K562 (cell line): ENCODE measurements around the gene EOMES. TPM values are rescaled to one million over a fixed set of nuclear protein-coding genes. Genes with fewer than 3 reads are reported as not detected.

Experiments used
- ATF1 ChIP-seq, 2 experiments: fragments of 450-650 bp in 1 of 2; IDR thresholded peaks; 2 replicates each; pipeline ENCODE4 v1.6.1; 2016; ENCODE audit warnings: missing compliant biosample characterization in 1 of 2, missing genetic modification characterization in 1 of 2
- ATF7 ChIP-seq: fragments of 450-650 bp; IDR thresholded peaks from 2 replicates; pipeline ENCODE4 v1.7.1; 2014; ENCODE audit warnings: mild to moderate bottlenecking, moderate library complexity
- CHD4 ChIP-seq: fragments of 200-600 bp; sonication (generic); IDR thresholded peaks from 3 replicates; pipeline ENCODE4 v1.6.1; 2012; ENCODE audit warnings: low read depth, mild to moderate bottlenecking, mixed read lengths, low read length, inconsistent platforms; ENCODE audit not compliant: insufficient read depth, insufficient replicate concordance, poor library complexity, severe bottlenecking
- DACH1 ChIP-seq: fragments of 450-650 bp; IDR thresholded peaks from 2 replicates; pipeline ENCODE4 v1.6.1; 2018; ENCODE audit not compliant: partially characterized antibody
- ESRRA ChIP-seq: fragments of 450-650 bp; IDR thresholded peaks from 2 replicates; pipeline ENCODE4 v1.6.1; 2014; ENCODE audit warnings: low read depth, mild to moderate bottlenecking, moderate library complexity, borderline replicate concordance
- HDAC2 ChIP-seq: fragments of 450-650 bp; IDR thresholded peaks from 2 replicates; pipeline ENCODE4 v1.6.1; 2016; ENCODE audit warnings: mild to moderate bottlenecking
- MTA1 ChIP-seq: fragments of 450-650 bp; IDR thresholded peaks from 2 replicates; pipeline ENCODE4 v1.6.1; 2017; ENCODE audit warnings: borderline replicate concordance
- NONO ChIP-seq, 2 experiments: fragments of 200-400 bp in 1 of 2; fragments of 450-650 bp in 1 of 2; formaldehyde crosslinking in 1 of 2; IDR thresholded peaks; 2 replicates each; pipeline ENCODE4 v1.6.1; 2017; ENCODE audit warnings: low read depth in 2 of 2, mild to moderate bottlenecking in 2 of 2, moderate library complexity in 2 of 2, low read length in 1 of 2
- RUNX1 ChIP-seq: sonication (generic); IDR thresholded peaks from 2 replicates; pipeline ENCODE4 v1.6.1; 2016; ENCODE audit warnings: antibody characterized with exemption, low read depth
- TFAM ChIP-seq: fragments of 250-450 bp; sonication (Bioruptor Pico); conservative IDR thresholded peaks from 2 replicates; pipeline ENCODE4 v1.5.0; 2021; ENCODE audit warnings: mild to moderate bottlenecking, moderate library complexity
- TOE1 ChIP-seq, 2 experiments: fragments of 450-650 bp in 1 of 2; sonication (generic) in 1 of 2; formaldehyde crosslinking in 1 of 2; IDR thresholded peaks; 2 replicates each; pipeline versions ENCODE4 v1.7.1 to v1.8.0; 2016 to 2022; ENCODE audit warnings: borderline replicate concordance in 2 of 2, mild to moderate bottlenecking in 2 of 2, antibody characterized with exemption in 1 of 2, inconsistent platforms in 1 of 2, low read depth in 1 of 2, missing genetic modification reagents in 1 of 2, moderate library complexity in 1 of 2
- ZNF197 ChIP-seq: fragments of 200-800 bp; sonication (Bioruptor generic); IDR thresholded peaks from 2 replicates; pipeline ENCODE4 v1.6.1; 2016; ENCODE audit warnings: low read depth, missing genetic modification characterization, missing compliant biosample characterization
- ZNF3 ChIP-seq: fragments of 250-450 bp; sonication (Bioruptor Pico); IDR thresholded peaks from 2 replicates; pipeline ENCODE4 v1.5.0; 2021; ENCODE audit warnings: mild to moderate bottlenecking, moderate library complexity
- ZNF41 ChIP-seq: fragments of 250-450 bp; sonication (Bioruptor Pico); conservative IDR thresholded peaks from 2 replicates; pipeline ENCODE4 v1.4.0; 2020; ENCODE audit warnings: mild to moderate bottlenecking
- ZNF445 ChIP-seq: fragments of 250-450 bp; sonication (Bioruptor Pico); IDR thresholded peaks from 2 replicates; pipeline ENCODE4 v1.4.0; 2020; ENCODE audit warnings: low read depth, mild to moderate bottlenecking, moderate library complexity
- polyA plus RNA-seq, 8 experiments: library from polyadenylated mRNA; depleted of rRNA in 4 of 8; stranded (reverse) in 5 of 8; unstranded in 3 of 8; fragments of >200 nt; fragmentation: Nextera tagmentation in 2 of 8; fragmentation: Illumina TruSeq in 1 of 8; extraction: Ambion mirVana in 2 of 8; extraction: Trizol in 1 of 8; gene quantifications; 2 replicates each; pipeline versions ENCODE4 v1.2.1 to v1.2.3, GENCODE V29; 2011 to 2014; ENCODE audit warnings: inconsistent platforms in 1 of 8, missing spikeins in 1 of 8
- total RNA-seq, 7 experiments: library from RNA; depleted of rRNA in 6 of 7; stranded (reverse); fragments of >200 nt in 6 of 7; fragmentation: Illumina TruSeq in 2 of 7; extraction: Trizol in 2 of 7; gene quantifications; 2 replicates each; pipeline versions ENCODE4 v1.2.1 to v1.2.3, GENCODE V29; 2011 to 2021; ENCODE audit warnings: low replicate concordance in 1 of 7
- TF ChIP-seq, protein P1 (sequence below): fragments of 250-450 bp; sonication (Bioruptor Pico); IDR thresholded peaks from 2 replicates; pipeline ENCODE4 v1.9.0; 2021; ENCODE audit warnings: mild to moderate bottlenecking, inconsistent platforms
- TF ChIP-seq, protein P2 (sequence below), 2 experiments: fragments of 450-650 bp in 1 of 2; sonication (generic) in 1 of 2; formaldehyde crosslinking in 1 of 2; IDR thresholded peaks in 1 of 2; conservative IDR thresholded peaks in 1 of 2; 2 replicates each; pipeline versions ENCODE4 v1.6.1 to v1.8.1; 2016 to 2023; ENCODE audit warnings: mild to moderate bottlenecking in 2 of 2, moderate library complexity in 2 of 2, inconsistent platforms in 1 of 2, missing genetic modification reagents in 1 of 2

EOMES gene
- total and polyA plus RNA-seq, 9 of the 15 experiments (the other 6 are each of a cell fraction or from before 2014, with no cell fraction given), result 0.07 TPM; not detected in 8

DNA sequence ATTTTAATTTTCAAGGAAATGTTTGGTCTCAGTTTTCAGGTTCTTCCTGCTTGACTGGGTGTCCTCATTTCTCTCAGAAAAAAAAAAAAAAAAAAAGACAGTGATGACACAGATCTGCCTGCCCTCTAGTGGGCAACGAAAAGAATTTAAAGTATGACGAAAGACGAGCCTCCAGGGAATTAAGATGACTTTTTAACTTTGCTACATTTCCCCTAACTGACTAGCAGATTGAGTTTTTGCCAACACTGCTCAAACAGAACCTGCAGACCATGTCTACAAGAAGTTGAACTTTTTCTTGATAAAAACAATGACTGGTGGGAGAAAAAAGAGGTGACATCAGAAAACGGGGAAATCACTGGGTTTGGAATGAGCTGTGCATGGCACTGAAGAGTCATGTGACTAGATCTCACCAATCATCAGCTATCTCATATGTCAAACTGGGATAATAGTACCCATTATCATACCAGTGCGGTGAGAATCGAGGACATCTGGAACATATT lies 40.8 kb downstream of the EOMES start (continued):
- TF ChIP-seq ZNF197 (CRISPR knock-in tag) (no peak), HDAC2 (no peak), ATF7 (0 out of 2 replicates have a peak, but pooled peaks have one; percentile 12), NONO (IDR thresholded peaks at IDR 0.05; ENCODE audit: low read depth in 2 of 2, low read length in 1 of 2) (no peak), ZNF445 (CRISPR knock-in tag) (no peak), CHD4 (no peak), TOE1 (IDR thresholded peaks at IDR 0.05; ENCODE audit: borderline replicate concordance) (peak; percentile 81; the same call in 1 of the 2 replicates), TOE1 (CRISPR knock-in tag; IDR thresholded peaks at IDR 0.05; ENCODE audit: borderline replicate concordance, low read depth) (no peak), MTA1 (no peak), ATF1 (CRISPR knock-in tag; IDR thresholded peaks at IDR 0.05) (no peak), ATF1 (tag; IDR thresholded peaks at IDR 0.05) (peak; percentile 78), ZNF3 (no peak), ZNF41 (CRISPR knock-in tag) (no peak), DACH1 (no peak), ESRRA (no peak), TFAM (CRISPR knock-in tag) (no peak), RUNX1 (no peak)
- TF ChIP-seq, protein P1, sequence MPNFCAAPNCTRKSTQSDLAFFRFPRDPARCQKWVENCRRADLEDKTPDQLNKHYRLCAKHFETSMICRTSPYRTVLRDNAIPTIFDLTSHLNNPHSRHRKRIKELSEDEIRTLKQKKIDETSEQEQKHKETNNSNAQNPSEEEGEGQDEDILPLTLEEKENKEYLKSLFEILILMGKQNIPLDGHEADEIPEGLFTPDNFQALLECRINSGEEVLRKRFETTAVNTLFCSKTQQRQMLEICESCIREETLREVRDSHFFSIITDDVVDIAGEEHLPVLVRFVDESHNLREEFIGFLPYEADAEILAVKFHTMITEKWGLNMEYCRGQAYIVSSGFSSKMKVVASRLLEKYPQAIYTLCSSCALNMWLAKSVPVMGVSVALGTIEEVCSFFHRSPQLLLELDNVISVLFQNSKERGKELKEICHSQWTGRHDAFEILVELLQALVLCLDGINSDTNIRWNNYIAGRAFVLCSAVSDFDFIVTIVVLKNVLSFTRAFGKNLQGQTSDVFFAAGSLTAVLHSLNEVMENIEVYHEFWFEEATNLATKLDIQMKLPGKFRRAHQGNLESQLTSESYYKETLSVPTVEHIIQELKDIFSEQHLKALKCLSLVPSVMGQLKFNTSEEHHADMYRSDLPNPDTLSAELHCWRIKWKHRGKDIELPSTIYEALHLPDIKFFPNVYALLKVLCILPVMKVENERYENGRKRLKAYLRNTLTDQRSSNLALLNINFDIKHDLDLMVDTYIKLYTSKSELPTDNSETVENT (CRISPR knock-in tag), result no peak
- TF ChIP-seq, protein P2, sequence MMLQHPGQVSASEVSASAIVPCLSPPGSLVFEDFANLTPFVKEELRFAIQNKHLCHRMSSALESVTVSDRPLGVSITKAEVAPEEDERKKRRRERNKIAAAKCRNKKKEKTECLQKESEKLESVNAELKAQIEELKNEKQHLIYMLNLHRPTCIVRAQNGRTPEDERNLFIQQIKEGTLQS (IDR thresholded peaks at IDR 0.05), result peak; percentile 72
- TF ChIP-seq, protein P2 (CRISPR knock-in tag; conservative IDR thresholded peaks at IDR 0.05), result no peak
